GM19035 (cell line): Measurements from ENCODE around the gene POLD4.

Experiments
- ATAC-seq: cut with Tn5 transposase; IDR thresholded peaks from one replicate; pipeline ENCODE4 v1.9.1; 2021; ENCODE audit not compliant: unreplicated experiment

POLD4 gene

DNA sequence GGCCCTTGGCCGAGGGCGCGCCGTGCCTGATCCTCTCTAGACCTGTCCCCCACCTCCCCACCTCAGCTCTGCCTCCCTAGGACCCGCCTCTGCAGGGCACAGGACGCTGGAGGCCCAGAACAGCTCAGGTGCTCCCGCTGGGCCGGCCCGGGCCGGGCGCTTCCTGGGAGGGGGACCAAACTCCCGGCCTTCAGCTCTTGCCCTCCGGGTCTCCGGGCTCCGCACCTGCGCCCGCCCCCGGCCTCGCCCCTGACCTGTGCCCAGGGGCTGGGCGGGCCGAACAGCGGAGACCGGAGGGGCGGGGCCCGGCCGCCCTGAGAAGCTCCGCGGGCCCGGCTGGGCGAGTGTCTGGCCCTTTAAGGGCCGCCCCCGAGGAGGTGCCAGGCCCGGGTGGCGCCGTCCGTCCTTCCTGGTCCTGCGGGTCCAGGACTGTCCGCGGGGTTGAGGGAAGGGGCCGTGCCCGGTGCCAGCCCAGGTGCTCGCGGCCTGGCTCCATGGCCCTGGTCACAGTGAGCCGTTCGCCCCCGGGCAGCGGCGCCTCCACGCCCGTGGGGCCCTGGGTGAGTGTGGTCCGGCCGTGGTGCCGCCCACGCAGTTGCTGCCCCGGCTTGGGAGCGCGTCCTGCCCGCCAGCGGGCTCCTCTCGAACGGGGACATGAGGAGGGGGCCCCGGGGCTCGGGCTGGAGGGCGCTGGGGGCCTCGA, 50.1 kb downstream of the POLD4 start, which contains the start of gene SSH3:
SSH3 (plus strand) TSS at position 399 of the 703 bp plus-strand sequence; CDS start at position 495, 96 bp downstream.
- no peak for ATAC-seq

DNA sequence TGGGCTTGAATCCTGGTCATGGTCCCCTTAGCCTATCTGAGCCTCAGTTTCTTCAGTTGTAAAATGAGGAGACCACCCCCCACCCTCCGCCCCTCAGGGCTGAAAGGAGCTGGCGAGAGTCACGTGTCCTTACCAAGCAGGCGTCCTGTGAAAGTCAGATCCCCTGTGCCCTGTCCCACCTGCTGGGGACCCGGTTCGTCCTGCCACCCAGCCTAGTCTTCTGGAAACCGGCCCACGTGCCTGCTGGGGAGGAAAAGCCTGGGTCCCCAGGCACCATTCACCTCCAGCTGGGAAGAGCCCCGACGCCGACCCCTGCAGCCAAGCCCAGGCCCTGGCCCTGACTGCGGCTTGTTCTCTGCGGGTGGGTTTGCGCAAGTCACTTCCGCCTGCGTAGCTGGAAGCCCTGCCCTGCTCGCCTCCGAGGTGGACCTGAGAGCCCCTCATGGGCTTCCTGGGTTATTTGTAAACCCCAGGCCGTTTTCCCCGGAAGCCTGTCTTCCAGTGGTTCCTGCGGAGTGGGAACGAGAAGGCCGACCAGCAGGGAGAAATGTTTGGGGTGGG, 50.7 kb downstream of the POLD4 start:
- no peak for ATAC-seq

- ATAC-seq = no peak
Measured at GRCh38 chr11:67301951-67302516, 51.3 kb downstream of the POLD4 start.

DNA sequence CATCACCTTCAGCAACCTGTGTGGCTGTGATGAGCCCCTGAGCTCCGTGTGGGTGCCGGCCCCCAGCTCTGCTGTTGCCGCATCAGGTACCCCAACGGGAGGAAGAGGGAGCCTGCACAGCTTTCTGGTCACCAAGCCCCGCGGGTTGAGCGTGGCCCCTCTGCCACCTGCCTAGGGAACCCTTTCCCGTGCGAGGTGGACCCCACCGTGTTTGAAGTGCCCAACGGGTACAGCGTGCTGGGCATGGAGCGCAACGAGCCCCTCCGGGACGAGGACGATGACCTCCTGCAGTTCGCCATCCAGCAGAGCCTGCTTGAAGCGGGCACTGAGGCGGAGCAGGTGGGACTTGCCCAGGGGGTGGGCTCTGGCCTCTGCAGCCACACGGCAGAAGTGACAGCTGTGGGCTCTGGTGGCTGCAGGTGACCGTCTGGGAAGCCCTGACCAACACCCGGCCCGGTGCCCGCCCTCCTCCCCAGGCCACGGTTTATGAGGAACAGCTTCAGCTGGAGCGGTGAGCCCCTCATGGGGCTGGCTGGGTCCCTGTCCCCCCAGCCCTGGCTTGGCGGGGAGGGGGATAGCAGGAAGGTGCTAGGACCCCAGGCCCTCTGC, 51.9 kb downstream of the POLD4 start:
- ATAC-seq = no peak
